ENCODE results near the gene OR6C3. TPM values are rescaled to one million over a fixed set of nuclear protein-coding genes. Genes with fewer than 3 reads are reported as not detected.
"Not testable (repeated sequence)": the region's sequence is repeated elsewhere in the genome, so short reads cannot be mapped to it uniquely, and the experiment has no call there.

Gene OR6C3
- not detected for polyA plus RNA-seq

GRCh38 chr12:55330446-55330845 lies at the start of gene OR6C3:
TSS of gene OR6C3 (plus strand) at chr12:55330746. CDS start at chr12:55331701, 955 bp downstream.
- H3K4me1 Mint-ChIP-seq, result no peaks in the 10 kb centered on the region
- peaks cover 0 to 9% (median 4%) of the 10 kb centered on the region in 3 donors for H3K27me3 Mint-ChIP-seq (ENCODE audit: low read depth in 3 of 3)
- peaks cover 0 to 2% (median 0%) of the 10 kb centered on the region in 6 donors for H3K9me3 Mint-ChIP-seq
- H3K4me3 Mint-ChIP-seq, result no peak within 1 kb of the TSS
- H3K27ac Mint-ChIP-seq, result no peak within 1 kb of the TSS
- H3K36me3 Mint-ChIP-seq, result no peaks in the 10 kb centered on the region
- no peak for DNase-seq

- no peak overlapping the region for H3K4me3 Mint-ChIP-seq
- no peaks in the 10 kb centered on the region for H3K36me3 Mint-ChIP-seq
- DNase-seq, result no peak
- H3K9me3 Mint-ChIP-seq, result no peaks in the 10 kb centered on the region
- H3K4me1 Mint-ChIP-seq, result no peaks in the 10 kb centered on the region
- peaks cover 0 to 2% (median 1%) of the 10 kb centered on the region in 3 donors for H3K27me3 Mint-ChIP-seq (ENCODE audit: low read depth in 3 of 3)
- H3K27ac Mint-ChIP-seq, result no peak overlapping the region
Observed at GRCh38 chr12:55280991-55281390, 49.6 kb upstream of the OR6C3 start.

- Mint-ChIP-seq H3K4me1 (no peaks in the 10 kb centered on the region), H3K9me3 (no peaks in the 10 kb centered on the region), H3K36me3 (no peaks in the 10 kb centered on the region), H3K27me3 (ENCODE audit: low read depth in 3 of 3) (peaks cover 0 to 11% (median 2%) of the 10 kb centered on the region in 3 donors), H3K27ac (no peak overlapping the region), H3K4me3 (no peak overlapping the region)
- DNase-seq, result no peak
Observed at GRCh38 chr12:55289999-55290398, 40.5 kb upstream of the OR6C3 start.

DNA sequence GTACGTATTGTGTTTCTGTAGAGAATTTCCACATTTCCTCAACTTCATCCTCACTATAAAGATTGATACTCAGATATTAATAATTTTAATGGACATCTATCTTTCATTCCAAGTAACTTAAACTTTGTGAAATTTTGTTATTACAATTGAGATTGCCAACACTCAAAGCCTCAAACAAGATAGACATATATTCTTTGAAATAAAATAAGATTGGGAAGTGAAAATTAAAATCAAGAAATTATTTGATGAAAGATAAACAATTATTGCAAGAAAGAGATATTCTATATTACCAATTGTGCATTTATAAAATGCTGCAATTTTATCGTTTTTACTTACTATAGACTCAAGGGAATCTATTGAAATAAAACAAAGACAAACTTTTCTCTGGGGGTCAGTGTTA lies 34.1 kb upstream of the OR6C3 start, which contains the start of gene OR6C6:
TSS of gene OR6C6 (minus strand) at position 101 of the 400 bp plus-strand sequence. CDS start 1,337 bp downstream, outside the sequence.
- Mint-ChIP-seq H3K9me3 (peaks cover 0 to 4% (median 0%) of the 10 kb centered on the region in 6 donors), H3K27ac (no peak within 1 kb of the TSS), H3K27me3 (ENCODE audit: low read depth in 3 of 3) (peaks cover 0 to 9% (median 5%) of the 10 kb centered on the region in 3 donors), H3K4me3 (no peak within 1 kb of the TSS), H3K36me3 (no peaks in the 10 kb centered on the region), H3K4me1 (no peaks in the 10 kb centered on the region)
- no peak for DNase-seq

GRCh38 chr12:55314043-55314442 lies 16.5 kb upstream of the OR6C3 start, which contains the start of gene OR6C1:
TSS of gene OR6C1 (plus strand) at chr12:55314343. CDS start at chr12:55320600, 6,257 bp downstream.
- Mint-ChIP-seq H3K9me3 (no peaks in the 10 kb centered on the region), H3K27ac (no peak within 1 kb of the TSS), H3K27me3 (ENCODE audit: low read depth in 3 of 3) (peaks cover 2 to 10% (median 5%) of the 10 kb centered on the region in 3 donors)

GRCh38 chr12:55320201-55320600 lies 10.3 kb upstream of the OR6C3 start:
- H3K4me3 Mint-ChIP-seq, result no peak overlapping the region
- H3K4me1 Mint-ChIP-seq, result no peaks in the 10 kb centered on the region
- no peaks in the 10 kb centered on the region for H3K9me3 Mint-ChIP-seq
- no peak overlapping the region for H3K27ac Mint-ChIP-seq
- peaks cover 2 to 7% (median 4%) of the 10 kb centered on the region in 3 donors for H3K27me3 Mint-ChIP-seq (ENCODE audit: low read depth in 3 of 3)
- DNase-seq, result no peak
- no peaks in the 10 kb centered on the region for H3K36me3 Mint-ChIP-seq

More at GRCh38 chr12:55314043-55314442, 16.5 kb upstream of the OR6C3 start, which contains the start of gene OR6C1:
- H3K4me1 Mint-ChIP-seq, result no peaks in the 10 kb centered on the region
- no peak for DNase-seq
- H3K36me3 Mint-ChIP-seq, result no peaks in the 10 kb centered on the region
- H3K4me3 Mint-ChIP-seq, result no peak within 1 kb of the TSS

DNA sequence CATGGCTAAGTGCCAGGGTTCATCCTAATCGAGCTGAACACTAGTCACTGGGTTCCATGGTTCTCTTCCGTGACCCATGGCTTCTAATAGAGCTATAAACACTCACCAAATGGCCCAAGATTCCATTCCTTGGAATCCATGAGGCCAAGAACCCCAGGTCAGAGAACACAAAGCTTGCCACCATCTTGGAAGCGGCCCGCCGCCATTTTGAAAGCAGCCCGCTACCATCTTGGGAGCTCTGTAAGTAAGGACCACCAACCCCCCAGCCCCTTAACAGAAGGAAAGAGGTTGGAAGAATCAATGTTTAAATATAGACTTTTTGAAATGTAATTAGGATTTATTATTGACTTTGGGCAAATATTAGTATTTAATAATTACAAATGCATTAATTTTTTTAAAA lies 4.7 kb upstream of the OR6C3 start:
- not testable (repeated sequence) for H3K9me3 Mint-ChIP-seq; H3K4me3 Mint-ChIP-seq; H3K4me1 Mint-ChIP-seq; DNase-seq; H3K27me3 Mint-ChIP-seq (ENCODE audit: low read depth in 3 of 3); H3K27ac Mint-ChIP-seq; H3K36me3 Mint-ChIP-seq

DNA sequence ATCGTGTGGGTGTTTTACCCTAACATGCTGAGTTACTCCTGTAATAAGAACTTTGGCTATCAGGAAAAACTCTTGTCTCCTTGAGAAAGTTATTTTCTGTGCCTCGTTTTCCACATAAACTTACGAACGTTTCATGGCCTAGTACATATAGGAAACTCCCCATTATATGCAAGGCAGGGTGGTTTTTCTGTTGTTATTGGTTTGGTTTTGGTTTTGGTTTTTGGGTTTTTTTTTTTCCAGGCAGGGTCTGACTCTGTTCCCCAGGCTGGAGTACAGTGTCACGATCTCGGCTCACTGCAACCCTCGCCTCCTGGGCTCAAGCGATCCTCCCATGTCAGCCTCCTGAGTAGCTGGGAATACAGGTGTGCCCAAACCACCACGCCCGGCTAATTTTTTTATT lies 5.5 kb downstream of the OR6C3 start:
- H3K4me3 Mint-ChIP-seq, result no peak overlapping the region
- H3K4me1 Mint-ChIP-seq, result no peaks in the 10 kb centered on the region
- DNase-seq, result no peak
- H3K27me3 Mint-ChIP-seq (ENCODE audit: low read depth in 3 of 3), result peaks cover 2 to 17% (median 6%) of the 10 kb centered on the region in 3 donors
- H3K9me3 Mint-ChIP-seq, result no peaks in the 10 kb centered on the region
- H3K27ac Mint-ChIP-seq, result no peak overlapping the region
- H3K36me3 Mint-ChIP-seq, result no peaks in the 10 kb centered on the region

GRCh38 chr12:55355338-55355737 lies 24.8 kb downstream of the OR6C3 start:
- not testable (repeated sequence) for H3K36me3 Mint-ChIP-seq

DNA sequence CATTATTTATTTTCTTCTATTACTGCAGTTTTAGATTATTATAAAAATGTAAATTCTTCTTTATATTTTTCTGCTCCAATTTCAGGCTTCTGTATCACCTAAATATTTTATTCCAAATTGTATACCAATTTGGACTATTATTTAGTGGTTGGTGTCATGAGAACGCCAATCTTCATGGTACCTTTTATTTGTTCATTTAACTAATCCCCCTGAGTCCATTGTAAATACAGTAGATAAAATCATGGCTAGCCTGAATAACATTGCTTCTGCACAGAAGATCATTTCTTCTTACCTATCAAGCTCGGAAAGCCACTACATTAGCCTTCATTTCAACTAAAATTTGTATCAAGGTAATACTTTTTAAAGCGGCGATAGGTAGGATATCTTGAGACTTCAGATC lies 32.1 kb downstream of the OR6C3 start, which contains the start of gene OR6C75:
TSS of gene OR6C75 (plus strand) at position 301 of the 400 bp plus-strand sequence. CDS start 2,136 bp downstream, outside the sequence.
- Mint-ChIP-seq H3K4me1 (no peaks in the 10 kb centered on the region), H3K9me3 (peaks cover 0 to 2% (median 0%) of the 10 kb centered on the region in 6 donors), H3K36me3 (no peaks in the 10 kb centered on the region), H3K27me3 (ENCODE audit: low read depth in 3 of 3) (peaks cover 0 to 14% (median 2%) of the 10 kb centered on the region in 3 donors), H3K4me3 (no peak within 1 kb of the TSS), H3K27ac (no peak within 1 kb of the TSS)
- DNase-seq, result no peak

More at GRCh38 chr12:55355338-55355737, 24.8 kb downstream of the OR6C3 start:
- H3K27ac Mint-ChIP-seq; H3K27me3 Mint-ChIP-seq (ENCODE audit: low read depth in 3 of 3); H3K4me3 Mint-ChIP-seq; DNase-seq; H3K4me1 Mint-ChIP-seq; H3K9me3 Mint-ChIP-seq: not testable (repeated sequence)

- Mint-ChIP-seq H3K9me3 (peaks cover 0 to 2% (median 0%) of the 10 kb centered on the region in 6 donors), H3K27ac (no peak overlapping the region), H3K4me1 (no peaks in the 10 kb centered on the region), H3K27me3 (ENCODE audit: low read depth in 3 of 3) (peaks cover 0 to 10% (median 2%) of the 10 kb centered on the region in 3 donors), H3K4me3 (no peak overlapping the region), H3K36me3 (no peaks in the 10 kb centered on the region)
- DNase-seq, result no peak
Observed at GRCh38 chr12:55365086-55365485, 34.5 kb downstream of the OR6C3 start.

DNA sequence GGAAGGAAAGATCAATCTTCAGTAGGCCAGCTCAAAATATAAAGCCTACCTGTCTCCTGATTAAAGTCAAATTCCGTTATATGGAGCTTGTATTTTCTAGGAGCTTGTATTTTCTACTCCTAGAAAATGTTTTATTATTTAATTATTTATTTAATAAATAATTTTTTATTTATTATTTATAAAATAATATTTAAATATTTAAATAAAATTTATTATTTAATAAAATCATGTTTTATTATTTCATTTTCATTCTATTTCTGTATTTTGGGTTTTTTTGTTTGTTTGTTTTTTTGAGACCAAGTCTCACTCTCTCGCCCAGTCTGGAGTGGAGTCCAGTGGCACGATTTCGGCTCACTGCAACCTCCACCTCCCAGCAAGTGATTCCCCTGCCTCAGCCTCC lies 42.0 kb downstream of the OR6C3 start:
- Mint-ChIP-seq H3K4me3 (no peak overlapping the region), H3K27ac (no peak overlapping the region), H3K4me1 (no peaks in the 10 kb centered on the region), H3K9me3 (peaks cover 0 to 3% (median 0%) of the 10 kb centered on the region in 6 donors), H3K27me3 (ENCODE audit: low read depth in 3 of 3) (peaks cover 5 to 7% (median 6%) of the 10 kb centered on the region in 3 donors), H3K36me3 (no peaks in the 10 kb centered on the region)
- DNase-seq, result no peak

Data from immature natural killer cell (primary cell).